GM12878 (cell line): ENCODE results near the gene CWC25. TPM values are rescaled to one million over a fixed set of nuclear protein-coding genes. Genes with fewer than 3 reads are reported as not detected.

Experiments
- ATAC-seq: fragments of 200-7000 bp; cut with Tn5 transposase; 3 replicates; pipeline ENCODE4 v1.9.1; 2020; ENCODE audit warnings: mild to moderate bottlenecking, moderate library complexity
- BruUV-seq: library from RNA; stranded (reverse); fragments of 400-500 nt; replicated peaks from 2 replicates; lab custom pipeline; 2021; lab: Mats Ljungman, UMichigan
- CTCF ChIA-PET: fragments of 300-600 bp; sonication (Branson Sonifier 250); formaldehyde crosslinking; extraction: SDS; loops from one replicate; lab custom pipeline; 2021; ENCODE audit warnings: inconsistent platforms; lab: Yijun Ruan, JAX
- POLR2A ChIA-PET: fragments of 350-600 bp; formaldehyde crosslinking; extraction: SDS; loops from one replicate; lab custom pipeline; 2021; ENCODE audit warnings: inconsistent platforms; lab: Charles Lee
- RAD21 ChIA-PET: fragments of 300-600 bp; sonication (Branson Sonifier 250); formaldehyde crosslinking; loops from one replicate; lab custom pipeline; 2023; ENCODE audit warnings: antibody characterized with exemption; ENCODE audit not compliant: unreplicated experiment; lab: Charles Lee
- SMC1A ChIA-PET: fragments of 300-600 bp; sonication (Branson Sonifier 250); formaldehyde crosslinking; loops from one replicate; lab custom pipeline; 2023; ENCODE audit not compliant: unreplicated experiment, uncharacterized antibody; lab: Charles Lee
- DNase-seq: peaks from one replicate; pipeline ENCODE4 v3.0.0-alpha.2; 2011; ENCODE audit warnings: low read depth, low spot score
- FAIRE-seq: peaks from 3 replicates; lab custom pipeline; 2011; peaks lifted over from hg19 to GRCh38; lab: Jason Lieb, UNC
- H2AFZ ChIP-seq: 2 replicates; pipeline ENCODE4 v1.6.0; 2011; ENCODE audit warnings: low read depth, low read length, control low read depth; ENCODE audit not compliant: control insufficient read depth
- H3K27ac ChIP-seq: 2 replicates; pipeline ENCODE4 v1.5.1; 2011; ENCODE audit warnings: control low read depth; ENCODE audit not compliant: control insufficient read depth, insufficient read depth
- H3K27me3 ChIP-seq, 2 experiments: replicated peaks in 1 of 2; 2 replicates each; pipeline versions ENCODE4 v1.6.0 to v1.6.1; 2011; ENCODE audit warnings: low read length in 1 of 2; ENCODE audit not compliant: control insufficient read depth in 2 of 2, insufficient read depth in 2 of 2
- H3K36me3 ChIP-seq, 2 experiments: 2 replicates each; pipeline ENCODE4 v1.5.1; 2011; ENCODE audit warnings: low read length in 1 of 2; ENCODE audit not compliant: control insufficient read depth in 2 of 2, insufficient read depth in 2 of 2
- H3K4me1 ChIP-seq: 2 replicates; pipeline ENCODE4 v1.6.1; 2011; ENCODE audit warnings: mild to moderate bottlenecking, low read length, moderate library complexity, mixed read lengths; ENCODE audit not compliant: control insufficient read depth, insufficient read depth
- H3K4me2 ChIP-seq: 2 replicates; pipeline ENCODE4 v1.6.0; 2011; ENCODE audit warnings: control low read depth; ENCODE audit not compliant: control insufficient read depth, insufficient read depth
- H3K4me3 ChIP-seq: fragments of 200-600 bp; sonication (generic); 2 replicates; pipeline ENCODE4 v1.5.1; 2016
- H3K79me2 ChIP-seq: 2 replicates; pipeline ENCODE4 v1.6.0; 2011; ENCODE audit warnings: low read length; ENCODE audit not compliant: control insufficient read depth, insufficient read depth
- H3K9ac ChIP-seq: 2 replicates; pipeline ENCODE4 v1.8.0; 2011; ENCODE audit warnings: low read length, control low read depth, mixed read lengths; ENCODE audit not compliant: control insufficient read depth, insufficient read depth
- H3K9me3 ChIP-seq: replicated peaks from 3 replicates; pipeline ENCODE4 v1.5.1; 2011; ENCODE audit warnings: mild to moderate bottlenecking, low read length; ENCODE audit not compliant: control insufficient read depth, insufficient read depth
- H4K20me1 ChIP-seq: 2 replicates; pipeline ENCODE4 v1.6.0; 2011; ENCODE audit not compliant: control insufficient read depth, insufficient read depth
- ATF7 ChIP-seq: fragments of 450-650 bp; IDR thresholded peaks from 2 replicates; pipeline ENCODE4 v1.6.1; 2016; ENCODE audit warnings: low read depth, mild to moderate bottlenecking
- RAD21 ChIP-seq: IDR thresholded peaks from 2 replicates; pipeline ENCODE4 v1.6.1; 2011; ENCODE audit warnings: mild to moderate bottlenecking, low read depth, low read length, moderate library complexity; ENCODE audit not compliant: insufficient read depth
- RFX5 ChIP-seq: IDR thresholded peaks from 2 replicates; pipeline ENCODE4 v1.6.1; 2011; ENCODE audit warnings: low read depth, low read length, improper control_type of control experiment
- RUNX3 ChIP-seq: IDR thresholded peaks from 2 replicates; pipeline ENCODE4 v1.6.1; 2012; ENCODE audit warnings: low read length, inconsistent platforms
- SIX5 ChIP-seq: IDR thresholded peaks from 2 replicates; pipeline ENCODE4 v1.6.1; 2011; ENCODE audit warnings: mild to moderate bottlenecking, low read depth, low read length, moderate library complexity; ENCODE audit not compliant: severe bottlenecking
- SUPT20H ChIP-seq: IDR thresholded peaks from 2 replicates; pipeline ENCODE4 v1.6.1; 2011; ENCODE audit warnings: low read depth, mild to moderate bottlenecking, low read length, moderate library complexity, borderline replicate concordance; ENCODE audit not compliant: control insufficient read depth
- YY1 ChIP-seq: IDR thresholded peaks from 2 replicates; pipeline ENCODE4 v1.6.1; 2011; ENCODE audit warnings: low read depth, mild to moderate bottlenecking, low read length
- ZBED1 ChIP-seq: IDR thresholded peaks from 2 replicates; pipeline ENCODE4 v1.6.1; 2016; ENCODE audit warnings: borderline replicate concordance
- ZNF217 ChIP-seq: fragments of 450-650 bp; IDR thresholded peaks from 2 replicates; pipeline ENCODE4 v1.6.1; 2017; ENCODE audit warnings: antibody characterized with exemption, mild to moderate bottlenecking
- ZNF274 ChIP-seq: IDR thresholded peaks from one replicate; pipeline ENCODE4 v1.8.0; 2011; ENCODE audit not compliant: insufficient read length, insufficient read depth
- ZNF622 ChIP-seq: fragments of 450-650 bp; IDR thresholded peaks from 2 replicates; pipeline ENCODE4 v1.6.1; 2017; ENCODE audit warnings: mild to moderate bottlenecking, inconsistent platforms
- WGBS: methylation state at CpG from one replicate; pipeline ENCODE4 v1.1.6; 2016; ENCODE audit warnings: low lambda C conversion rate; ENCODE audit not compliant: insufficient replicate concordance, insufficient coverage; ENCODE audit errors: missing lambda C conversion rate; 5-methylcytosine and 5-hydroxymethylcytosine counted together
- in situ Hi-C: fragments of 300-500 bp; cut with MboI; formaldehyde crosslinking; loops from 9 replicates; pipeline ENCODE4 v1.14.3; 2018; ENCODE audit warnings: mixed read lengths
- intact Hi-C: fragments of 100-400 bp; cut with micrococcal nuclease; formaldehyde crosslinking; loops from one replicate; pipeline ENCODE4 v1.14.2; 2022; ENCODE audit not compliant: unreplicated experiment
- polyA plus RNA-seq, 11 experiments: library from polyadenylated mRNA; depleted of rRNA in 4 of 11; unstranded in 6 of 11; stranded (reverse) in 5 of 11; fragments of >200 nt; fragmentation: Nextera tagmentation in 4 of 11; fragmentation: Illumina TruSeq in 1 of 11; extraction: Ambion mirVana in 4 of 11; extraction: Trizol in 1 of 11; gene quantifications; 1 replicate in 1 of 11; 2 replicates in 10 of 11; pipeline versions ENCODE4 v1.2.1 to v1.2.3, GENCODE V29; 2011 to 2016; ENCODE audit warnings: inconsistent platforms in 2 of 11, missing spikeins in 2 of 11, low read depth in 1 of 11
- total RNA-seq, 4 experiments: library from RNA; depleted of rRNA in 3 of 4; stranded (reverse); fragments of >200 nt in 3 of 4; fragmentation: Illumina TruSeq in 1 of 4; extraction: Trizol in 1 of 4; gene quantifications; 2 replicates each; pipeline versions ENCODE4 v1.2.1 to v1.2.3, GENCODE V29; 2013 to 2021
- TF ChIP-seq, protein P1 (sequence below): fragments of 450-650 bp; IDR thresholded peaks from 2 replicates; pipeline ENCODE4 v1.6.1; 2017; ENCODE audit warnings: mild to moderate bottlenecking
- TF ChIP-seq, protein P2 (sequence below): fragments of 150-350 bp; IDR thresholded peaks from 2 replicates; pipeline ENCODE4 v1.6.1; 2016; ENCODE audit warnings: low read depth, low read length

Gene CWC25
- total and polyA plus RNA-seq, 10 of the 15 experiments (the other 5 are each of a cell fraction or from before 2014, with no cell fraction given) = 14.7 to 29.7 (median 22.9) TPM

DNA sequence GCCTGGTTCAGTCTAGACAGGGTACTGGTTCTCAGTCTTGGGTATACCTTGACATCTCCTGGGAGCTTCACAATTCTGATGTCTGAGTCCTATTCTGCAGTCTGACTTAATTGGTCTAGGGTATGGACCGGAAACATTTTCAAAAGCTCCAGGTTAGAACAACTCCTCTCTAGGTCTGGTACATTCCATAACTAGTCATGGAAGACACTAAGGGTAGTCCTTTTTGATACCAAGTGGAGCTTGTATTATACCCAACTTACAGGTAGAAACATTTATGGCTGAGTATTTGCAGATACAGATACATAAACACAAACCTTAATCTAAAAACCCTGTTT, 23.4 kb upstream of the CWC25 start:
- Histone ChIP-seq H3K4me1 (peaks cover 10% of the 10 kb centered on the region; the same call in 1 of the 2 replicates), H3K79me2 (peaks cover 35% of the 10 kb centered on the region), H3K36me3 (peaks cover 8 to 47% of the 10 kb centered on the region in 2 experiments)
- no peak for FAIRE-seq
- POLR2A ChIA-PET = interaction anchor here (1.1 to 1.9 kb wide), 2 partner anchors 10 to 21 kb away, joined by 4 to 18 read pairs; partner anchors contain the start of gene LASP1
- TF ChIP-seq ZBED1 (peak; percentile 0; the same call in 1 of the 2 replicates), ZNF622 (no peak)
- TF ChIP-seq, all 136 proteins: peak for 1
- Histone ChIP-seq H3K4me2 (no peak overlapping the region), H3K4me3 (no peak overlapping the region), H2AFZ (no peak overlapping the region), H4K20me1 (peaks cover 16% of the 10 kb centered on the region; the same call in 1 of the 2 replicates), H3K9me3 (no peaks in the 10 kb centered on the region), H3K27me3 (no peaks in the 10 kb centered on the region), H3K27ac (no peak overlapping the region), H3K9ac (no peak overlapping the region)
- intact Hi-C loops = no loop called here
- ChIA-PET RAD21 (no interaction called here), SMC1A (interaction anchor here (1.2 to 1.5 kb wide), 2 partner anchors 10 kb away, joined by 3 to 4 read pairs; no protein-coding TSS in a partner anchor), CTCF (no interaction called here)
- WGBS = 100% methylated on average over 1 of the region's 1 CpG
- in situ Hi-C loops = no loop called here
- ATAC-seq (no peak), DNase-seq (no peak)
- BruUV-seq = no TSS peak

DNA sequence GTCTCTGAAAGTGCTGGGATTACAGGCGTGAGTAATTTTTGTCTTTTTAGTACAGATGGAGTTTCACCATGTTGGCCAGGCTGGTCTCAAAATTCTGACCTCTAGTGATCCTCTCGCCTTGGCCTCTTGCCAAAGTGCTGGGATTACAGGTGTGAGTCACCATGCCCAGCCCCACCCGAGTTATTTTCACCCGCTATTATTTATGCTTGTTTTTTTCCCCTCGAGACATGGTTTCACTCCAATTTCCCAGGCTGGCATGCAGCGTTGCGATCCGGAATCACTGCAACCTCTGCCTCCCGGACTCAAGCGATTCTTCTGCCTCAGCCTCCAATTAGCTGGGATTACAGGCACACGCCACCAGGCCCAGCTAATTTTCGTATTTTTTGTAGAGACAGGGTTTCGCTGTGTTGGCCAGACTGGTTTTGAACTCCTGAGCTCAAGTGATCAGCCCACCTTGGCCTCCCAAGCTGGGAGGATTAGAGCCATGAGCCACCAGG, 19.2 kb upstream of the CWC25 start:
- POLR2A ChIA-PET = interaction anchor here (0.6 to 0.9 kb wide), 4 partner anchors 11 to 1110 kb away, joined by 3 to 7 read pairs (median 4); no protein-coding TSS in a partner anchor
- Histone ChIP-seq H3K4me2 (no peak overlapping the region), H3K36me3 (peaks cover 2 to 12% of the 10 kb centered on the region in 2 experiments), H2AFZ (no peak overlapping the region), H3K9me3 (no peaks in the 10 kb centered on the region), H3K4me1 (no peaks in the 10 kb centered on the region), H3K9ac (no peak overlapping the region), H3K27me3 (no peaks in the 10 kb centered on the region), H3K27ac (no peak overlapping the region), H3K79me2 (no peaks in the 10 kb centered on the region; the same call in 1 of the 2 replicates), H3K4me3 (no peak overlapping the region), H4K20me1 (0 out of 2 replicates have a peak, but pooled peaks cover 3% of the 10 kb centered on the region)
- WGBS = 67% methylated on average over 13 of the region's 13 CpGs
- DNase-seq (no peak), ATAC-seq (no peak; the same call in 2 of the 3 replicates), FAIRE-seq (no peak)
- BruUV-seq = no TSS peak
- in situ Hi-C loops = no loop called here
- SMC1A ChIA-PET = no interaction called here
- RAD21 ChIA-PET = no interaction called here
- CTCF ChIA-PET = interaction anchor here (0.9 to 1.5 kb wide), 2 partner anchors 12 to 46 kb away, joined by 3 to 6 read pairs; no protein-coding TSS in a partner anchor
- intact Hi-C loops = no loop called here
- TF ChIP-seq RFX5 (no peak), SUPT20H (no peak), RAD21 (no peak), ZNF217 (no peak), ATF7 (no peak), ZNF274 (no peak), YY1 (no peak), RUNX3 (no peak), SIX5 (no peak)
- TF ChIP-seq, protein P1, sequence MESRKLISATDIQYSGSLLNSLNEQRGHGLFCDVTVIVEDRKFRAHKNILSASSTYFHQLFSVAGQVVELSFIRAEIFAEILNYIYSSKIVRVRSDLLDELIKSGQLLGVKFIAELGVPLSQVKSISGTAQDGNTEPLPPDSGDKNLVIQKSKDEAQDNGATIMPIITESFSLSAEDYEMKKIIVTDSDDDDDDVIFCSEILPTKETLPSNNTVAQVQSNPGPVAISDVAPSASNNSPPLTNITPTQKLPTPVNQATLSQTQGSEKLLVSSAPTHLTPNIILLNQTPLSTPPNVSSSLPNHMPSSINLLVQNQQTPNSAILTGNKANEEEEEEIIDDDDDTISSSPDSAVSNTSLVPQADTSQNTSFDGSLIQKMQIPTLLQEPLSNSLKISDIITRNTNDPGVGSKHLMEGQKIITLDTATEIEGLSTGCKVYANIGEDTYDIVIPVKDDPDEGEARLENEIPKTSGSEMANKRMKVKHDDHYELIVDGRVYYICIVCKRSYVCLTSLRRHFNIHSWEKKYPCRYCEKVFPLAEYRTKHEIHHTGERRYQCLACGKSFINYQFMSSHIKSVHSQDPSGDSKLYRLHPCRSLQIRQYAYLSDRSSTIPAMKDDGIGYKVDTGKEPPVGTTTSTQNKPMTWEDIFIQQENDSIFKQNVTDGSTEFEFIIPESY = no peak
- TF ChIP-seq, protein P2, sequence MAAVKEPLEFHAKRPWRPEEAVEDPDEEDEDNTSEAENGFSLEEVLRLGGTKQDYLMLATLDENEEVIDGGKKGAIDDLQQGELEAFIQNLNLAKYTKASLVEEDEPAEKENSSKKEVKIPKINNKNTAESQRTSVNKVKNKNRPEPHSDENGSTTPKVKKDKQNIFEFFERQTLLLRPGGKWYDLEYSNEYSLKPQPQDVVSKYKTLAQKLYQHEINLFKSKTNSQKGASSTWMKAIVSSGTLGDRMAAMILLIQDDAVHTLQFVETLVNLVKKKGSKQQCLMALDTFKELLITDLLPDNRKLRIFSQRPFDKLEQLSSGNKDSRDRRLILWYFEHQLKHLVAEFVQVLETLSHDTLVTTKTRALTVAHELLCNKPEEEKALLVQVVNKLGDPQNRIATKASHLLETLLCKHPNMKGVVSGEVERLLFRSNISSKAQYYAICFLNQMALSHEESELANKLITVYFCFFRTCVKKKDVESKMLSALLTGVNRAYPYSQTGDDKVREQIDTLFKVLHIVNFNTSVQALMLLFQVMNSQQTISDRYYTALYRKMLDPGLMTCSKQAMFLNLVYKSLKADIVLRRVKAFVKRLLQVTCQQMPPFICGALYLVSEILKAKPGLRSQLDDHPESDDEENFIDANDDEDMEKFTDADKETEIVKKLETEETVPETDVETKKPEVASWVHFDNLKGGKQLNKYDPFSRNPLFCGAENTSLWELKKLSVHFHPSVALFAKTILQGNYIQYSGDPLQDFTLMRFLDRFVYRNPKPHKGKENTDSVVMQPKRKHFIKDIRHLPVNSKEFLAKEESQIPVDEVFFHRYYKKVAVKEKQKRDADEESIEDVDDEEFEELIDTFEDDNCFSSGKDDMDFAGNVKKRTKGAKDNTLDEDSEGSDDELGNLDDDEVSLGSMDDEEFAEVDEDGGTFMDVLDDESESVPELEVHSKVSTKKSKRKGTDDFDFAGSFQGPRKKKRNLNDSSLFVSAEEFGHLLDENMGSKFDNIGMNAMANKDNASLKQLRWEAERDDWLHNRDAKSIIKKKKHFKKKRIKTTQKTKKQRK = no peak
